C1 segment of cervical spinal cord (tissue), 14 donors: ENCODE data around the gene DTWD2.
"Not testable (repeated sequence)": the region's sequence is repeated elsewhere in the genome, so short reads cannot be mapped to it uniquely, and the experiment has no call there.

Experiments used
- DNase-seq, 14 donors: peaks; one replicate each; lab custom pipeline; 2025; lab: John Stamatoyannopoulos, UW

The DTWD2 gene

GRCh38 chr5:118987988-118988865 is at the start of gene DTWD2:
Gene DTWD2, minus strand, starts transcription at chr5:118988547. Its CDS starts 36 bp downstream, at chr5:118988511.
- peak; percentile 86 to 99 (median 97) for DNase-seq

- no peak for DNase-seq
Observed at GRCh38 chr5:119037496-119038215, 49.3 kb upstream of the DTWD2 start.

DNA sequence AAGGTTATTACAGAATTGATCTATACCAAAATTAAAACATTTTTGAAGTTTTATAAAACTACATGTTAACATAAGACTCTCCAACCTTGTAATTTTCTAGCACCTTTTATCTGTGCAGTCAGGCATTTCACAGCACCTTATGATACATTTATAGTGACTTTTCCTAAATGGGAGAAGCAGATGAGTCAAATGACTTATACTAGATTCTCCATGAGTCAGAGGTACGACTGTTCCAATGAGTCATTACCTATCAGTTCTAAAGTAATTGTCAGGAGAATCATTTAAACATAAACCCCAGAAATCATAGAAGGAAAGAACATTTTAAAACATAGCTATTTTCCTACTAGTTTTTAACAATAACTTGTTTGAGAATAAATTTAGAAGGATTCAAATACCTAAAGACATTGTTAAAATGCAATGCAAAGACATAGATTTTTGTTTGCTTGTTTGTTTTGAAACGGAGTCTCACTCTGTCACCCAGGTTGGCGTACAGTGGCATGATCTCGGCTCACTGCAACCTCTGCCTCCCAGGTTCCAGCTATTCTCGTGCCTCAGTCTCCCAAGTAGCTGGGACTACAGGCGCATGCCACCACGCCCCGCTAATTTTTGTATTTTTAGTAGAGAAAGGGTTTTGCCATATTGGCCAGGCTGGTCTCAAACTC is 47.9 kb upstream of the DTWD2 start:
- no peak for DNase-seq

DNA sequence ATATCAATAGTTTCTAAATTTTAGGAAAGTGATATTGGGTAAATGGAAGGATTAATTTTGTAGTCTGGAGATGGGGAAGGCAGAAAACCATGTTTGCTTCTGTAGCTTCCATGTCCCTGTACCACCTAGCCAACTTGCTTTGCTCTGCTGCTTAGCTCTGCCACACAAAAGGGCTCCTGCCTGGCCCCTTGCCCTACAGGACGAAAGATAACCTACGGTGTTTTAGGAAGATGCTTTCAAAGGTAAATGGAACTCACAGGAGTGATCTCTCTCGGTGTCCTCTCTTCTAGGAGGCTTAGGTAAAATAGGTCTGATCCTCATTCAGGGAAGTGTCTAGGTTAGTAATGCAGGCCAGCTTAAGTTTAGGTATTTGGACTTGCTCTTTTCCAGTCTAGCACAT is 44.8 kb upstream of the DTWD2 start:
- no peak for DNase-seq

DNA sequence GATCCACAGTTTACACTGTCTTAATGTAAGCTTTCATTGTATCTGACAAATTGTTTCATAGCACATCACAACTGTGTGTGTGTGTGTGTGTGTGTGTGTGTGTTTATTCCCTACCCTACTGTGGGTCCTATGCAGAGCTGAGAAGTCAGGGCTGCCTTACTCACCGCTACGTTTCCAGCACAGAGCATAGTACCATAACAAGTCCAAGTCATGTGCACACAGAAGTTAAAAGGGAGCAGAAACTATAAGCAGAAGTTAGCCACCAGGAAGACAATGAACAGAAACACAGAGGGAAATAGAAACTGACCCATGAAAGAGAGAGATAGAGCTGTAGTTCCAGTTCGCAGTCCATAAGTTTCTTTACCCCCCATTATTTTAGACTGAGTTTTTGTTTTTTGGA is 44.3 kb upstream of the DTWD2 start:
- no peak for DNase-seq

DNA sequence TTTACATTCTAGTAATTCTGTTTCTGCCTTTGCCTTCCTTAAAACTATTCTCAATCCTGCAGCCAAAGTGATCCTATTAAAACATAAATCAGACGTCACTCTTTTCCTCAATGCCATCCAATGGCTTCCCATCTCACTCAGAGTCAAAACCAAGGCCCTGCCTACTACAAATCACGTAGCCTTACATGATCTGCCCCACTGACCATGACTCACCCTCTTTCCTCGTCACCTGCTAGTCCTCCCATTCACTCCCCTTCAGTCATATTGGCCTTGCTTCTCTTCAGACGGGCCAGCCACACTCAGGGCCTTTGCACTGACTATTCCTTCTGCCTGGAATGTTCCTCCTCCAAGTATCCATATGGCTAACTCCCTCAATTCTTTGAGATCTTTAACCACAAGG is 43.6 kb upstream of the DTWD2 start:
- DNase-seq, result no peak

DNA sequence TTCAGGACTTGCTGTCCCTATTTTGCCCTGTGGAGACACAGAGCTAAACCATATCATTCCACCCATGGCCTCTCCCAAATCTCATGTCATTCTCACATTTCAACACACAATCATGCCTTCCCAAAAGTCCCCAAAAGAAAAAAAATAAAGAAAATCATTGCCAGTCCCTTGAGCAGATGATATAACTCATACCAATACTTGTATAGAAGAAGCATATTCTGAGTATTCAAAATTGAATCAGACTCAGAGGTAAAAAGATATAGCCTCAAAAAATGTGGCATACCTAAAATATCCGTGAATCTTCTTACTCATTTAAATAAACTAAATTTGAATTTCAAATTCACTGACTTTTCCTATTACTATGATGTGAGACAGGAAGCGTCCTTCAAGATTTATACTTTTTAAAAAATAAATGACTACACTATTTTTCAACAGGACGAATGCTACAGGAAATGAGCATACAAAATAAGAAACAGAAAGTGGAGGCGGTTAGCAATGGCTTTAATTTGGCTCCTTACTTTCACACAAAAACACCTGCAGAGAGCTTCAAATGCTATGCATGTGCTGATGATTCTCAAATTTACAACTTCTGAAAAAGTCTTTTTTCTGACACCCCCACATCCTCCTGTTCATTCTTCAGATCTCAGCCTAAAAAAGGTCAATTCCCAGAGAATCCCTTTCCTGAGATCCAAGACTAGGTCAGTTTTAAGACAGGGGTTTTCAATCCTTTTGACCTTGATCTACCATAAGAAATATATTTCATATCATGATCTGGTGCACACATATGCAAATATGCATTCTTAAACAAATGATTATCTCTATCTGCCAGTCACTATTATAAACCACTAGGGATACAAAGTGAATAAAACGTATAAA is 42.9 kb upstream of the DTWD2 start:
- no peak for DNase-seq

- DNase-seq, result no peak
Observed at GRCh38 chr5:119028575-119028974, 40.2 kb upstream of the DTWD2 start.

DNA sequence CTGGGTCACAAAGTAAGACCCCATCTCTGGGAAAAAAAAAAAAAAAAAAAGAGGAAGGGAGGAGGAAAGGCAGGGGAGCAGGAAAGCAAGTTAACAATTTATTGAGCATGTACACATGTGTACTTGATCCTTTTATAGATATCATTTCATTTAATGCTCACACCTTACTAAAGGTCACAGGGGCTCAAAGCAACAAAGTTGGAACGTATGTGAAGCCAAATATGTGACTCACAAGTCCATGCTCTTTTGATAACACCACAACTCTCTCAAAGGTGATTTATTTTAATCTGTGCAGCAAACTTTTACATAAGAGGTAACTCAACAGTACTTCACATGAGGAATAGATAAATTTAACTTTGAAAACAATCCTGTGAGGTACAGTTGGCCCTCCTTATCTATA is 34.4 kb upstream of the DTWD2 start:
- DNase-seq, result no peak

DNA sequence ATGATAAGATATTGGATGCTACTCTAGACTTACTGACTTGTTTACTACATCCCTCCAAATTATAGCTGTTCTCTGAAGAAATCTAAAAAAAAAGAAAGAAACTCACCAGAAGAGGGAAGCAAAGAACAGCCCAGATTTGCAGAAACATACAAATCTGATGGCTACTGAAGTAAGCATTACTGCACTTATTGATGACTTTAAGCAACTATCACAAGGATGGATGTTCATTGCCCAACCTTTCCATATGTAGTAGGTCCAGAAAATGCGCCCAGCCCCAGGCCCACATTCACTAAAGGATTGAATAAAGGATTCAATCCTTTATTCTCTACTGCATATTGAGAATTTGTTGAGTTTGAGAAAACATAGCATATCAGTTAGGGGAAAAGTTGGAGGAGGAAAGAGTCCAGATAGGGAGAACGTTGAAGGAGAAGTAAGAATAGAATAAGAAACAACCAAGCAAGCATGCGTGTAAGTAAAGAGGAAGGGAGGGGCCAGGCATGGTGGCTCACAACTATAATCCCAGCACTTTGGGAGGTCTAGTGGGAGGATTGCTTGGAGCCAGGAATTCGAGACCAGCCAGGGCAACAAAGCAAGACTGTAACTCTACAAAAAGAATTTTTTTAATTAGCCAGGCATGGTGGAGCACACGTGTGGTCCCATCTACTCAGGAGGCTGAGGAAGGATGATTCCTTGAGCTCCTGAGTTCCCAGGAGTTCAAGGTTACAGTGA is 33.8 kb upstream of the DTWD2 start:
- peak in 1 of 14 donors; percentile 9 for DNase-seq

DNA sequence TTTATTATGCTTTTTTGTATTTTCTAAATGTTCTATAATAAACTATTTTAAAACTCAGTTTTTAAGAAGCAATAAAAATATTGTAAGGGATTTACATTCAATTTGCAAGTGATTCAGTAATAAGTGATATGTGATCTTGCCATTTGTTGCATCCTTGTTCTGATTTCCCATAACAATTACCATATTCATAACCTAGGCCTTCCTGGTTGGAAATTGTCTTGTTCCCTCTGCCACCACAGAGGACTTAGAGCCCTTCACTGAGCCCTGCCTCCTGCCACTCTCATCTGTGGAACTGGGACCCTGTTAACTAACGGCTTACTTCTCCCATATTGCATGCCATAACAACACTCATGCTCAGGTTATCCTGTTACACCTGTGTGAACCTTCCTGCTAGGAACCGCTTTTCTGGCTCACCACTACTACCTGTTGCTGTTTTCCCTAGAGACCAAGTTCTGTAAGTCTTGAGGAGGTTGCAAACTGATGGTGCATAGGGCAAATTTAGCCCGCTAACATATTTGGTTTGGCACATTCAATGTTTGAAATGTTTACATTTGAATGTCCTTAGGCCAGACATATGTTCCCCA is 32.9 kb upstream of the DTWD2 start:
- no peak for DNase-seq

DNA sequence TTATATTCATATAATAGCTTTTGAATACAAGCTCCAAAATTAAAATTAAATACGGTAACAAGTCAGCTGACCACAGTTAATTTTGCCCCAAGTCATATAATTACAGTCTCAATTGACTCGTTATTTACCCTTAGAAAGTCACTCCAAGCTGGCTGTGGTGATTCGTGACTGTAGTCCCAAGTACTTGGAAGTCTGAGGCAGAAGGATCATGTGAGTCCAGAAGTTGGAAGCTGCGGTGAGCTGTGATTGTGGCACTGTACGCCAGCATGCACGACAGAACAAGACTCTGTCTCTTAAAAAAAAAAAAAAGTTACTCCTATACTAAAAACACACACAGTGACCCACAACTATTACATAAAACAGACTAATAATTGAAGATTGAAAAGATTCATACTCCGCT is 31.6 kb upstream of the DTWD2 start:
- DNase-seq, result peak in 1 of 14 donors; percentile 4

GRCh38 chr5:119019501-119019900 is 31.2 kb upstream of the DTWD2 start:
- no peak for DNase-seq

DNA sequence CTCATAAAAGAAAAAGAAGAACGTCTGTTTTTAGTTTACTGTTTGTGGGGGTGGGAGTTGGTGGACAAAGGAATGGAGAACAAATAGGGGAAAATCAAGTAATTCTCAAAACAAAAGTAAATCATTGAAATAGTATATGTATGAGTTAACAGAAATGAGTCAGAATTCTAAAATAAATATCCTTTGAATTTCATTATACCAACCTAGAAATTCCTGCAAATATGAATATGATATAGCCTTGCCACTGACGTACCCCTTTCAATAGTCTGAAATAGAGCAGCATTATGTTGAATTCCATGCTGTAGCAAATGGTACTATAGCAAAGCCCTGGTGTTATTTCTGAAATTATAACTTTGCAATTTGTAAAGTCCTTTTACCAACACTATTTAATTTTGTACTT is 29.6 kb upstream of the DTWD2 start:
- DNase-seq, result no peak

- no peak for DNase-seq
Observed at GRCh38 chr5:119016125-119016774, 27.9 kb upstream of the DTWD2 start.

- DNase-seq, result no peak
Observed at GRCh38 chr5:119011186-119011585, 22.8 kb upstream of the DTWD2 start.

- DNase-seq, result no peak
Observed at GRCh38 chr5:119010206-119010605, 21.9 kb upstream of the DTWD2 start.

GRCh38 chr5:119009131-119009530 is 20.8 kb upstream of the DTWD2 start:
- DNase-seq, result no peak

DNA sequence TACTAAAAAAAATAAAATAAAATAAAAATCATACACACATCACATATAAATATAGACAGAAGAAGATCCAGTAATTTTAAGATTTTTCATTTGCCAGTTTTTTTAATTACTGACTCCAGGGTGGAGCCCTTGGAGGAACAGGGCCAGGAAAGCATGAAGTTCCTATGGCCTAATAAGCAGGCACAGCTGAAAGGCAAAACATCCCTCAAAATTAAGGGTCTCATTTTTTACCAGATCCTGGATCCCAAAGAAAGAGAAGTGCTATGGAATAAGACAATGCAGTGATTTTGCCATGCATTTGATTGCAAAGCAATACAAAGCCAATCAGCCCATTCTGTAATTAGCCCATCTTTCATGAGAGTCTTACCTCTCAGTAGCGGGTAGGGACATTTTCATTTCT is 11.3 kb upstream of the DTWD2 start:
- no peak for DNase-seq

DNA sequence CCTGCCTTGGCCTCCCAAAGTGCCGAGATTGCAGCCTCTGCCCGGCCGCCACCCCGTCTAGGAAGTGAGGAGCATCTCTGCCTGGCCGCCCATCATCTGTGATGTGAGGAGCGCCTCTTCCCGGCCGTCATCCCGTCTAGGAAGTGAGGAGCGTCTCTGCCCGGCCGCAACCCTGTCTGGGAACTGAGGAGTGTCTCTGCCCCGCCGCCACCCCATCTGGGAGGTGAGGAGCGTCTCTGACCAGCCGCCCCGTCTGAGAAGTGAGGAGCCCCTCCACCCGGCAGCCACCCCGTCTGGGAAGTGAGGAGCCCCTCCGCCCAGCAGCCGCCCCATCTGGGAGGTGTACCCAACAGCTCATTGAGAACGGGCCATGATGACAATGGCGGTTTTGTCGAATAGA is 10.5 kb upstream of the DTWD2 start:
- not testable (repeated sequence) for DNase-seq
